GM21717 (cell line): Measurements from ENCODE around the gene ST7L.

ENCODE experiments used
- ATAC-seq: cut with Tn5 transposase; IDR thresholded peaks from one replicate; pipeline ENCODE4 v1.9.1; 2021; ENCODE audit warnings: mild to moderate bottlenecking, moderate library complexity; ENCODE audit not compliant: unreplicated experiment

ST7L gene

GRCh38 chr1:112518186-112518585, 100.8 kb downstream of the ST7L start:
- ATAC-seq, result no peak

- no peak for ATAC-seq
Observed at GRCh38 chr1:112517646-112518045, 101.3 kb downstream of the ST7L start.

- ATAC-seq, result no peak
Observed at GRCh38 chr1:112517231-112517630, 101.7 kb downstream of the ST7L start.

GRCh38 chr1:112516141-112516540, 102.8 kb downstream of the ST7L start:
- no peak for ATAC-seq

GRCh38 chr1:112515311-112516009, 103.5 kb downstream of the ST7L start:
- ATAC-seq, result no peak

GRCh38 chr1:112514901-112515300, 104.0 kb downstream of the ST7L start:
- ATAC-seq, result no peak

- ATAC-seq, result no peak
Observed at GRCh38 chr1:112513112-112513870, 105.7 kb downstream of the ST7L start.

- no peak for ATAC-seq
Observed at GRCh38 chr1:112511897-112512296, 107.0 kb downstream of the ST7L start.

- ATAC-seq, result no peak
Observed at GRCh38 chr1:112510340-112510739, 108.6 kb downstream of the ST7L start.

- ATAC-seq, result no peak
Observed at GRCh38 chr1:112509660-112510178, 109.2 kb downstream of the ST7L start.

- ATAC-seq, result no peak
Observed at GRCh38 chr1:112509005-112509659, 109.8 kb downstream of the ST7L start.

GRCh38 chr1:112508278-112509004, 110.5 kb downstream of the ST7L start, which contains the start of gene WNT2B:
WNT2B (plus strand) TSS chr1:112508965; CDS start chr1:112509263, 298 bp downstream.
- no peak for ATAC-seq

- no peak for ATAC-seq
Observed at GRCh38 chr1:112507921-112508277, 111.0 kb downstream of the ST7L start.

GRCh38 chr1:112507336-112507735, 111.6 kb downstream of the ST7L start:
- ATAC-seq, result no peak

- ATAC-seq, result no peak
Observed at GRCh38 chr1:112506731-112507130, 112.2 kb downstream of the ST7L start.

- no peak for ATAC-seq
Observed at GRCh38 chr1:112506306-112506705, 112.6 kb downstream of the ST7L start.

GRCh38 chr1:112505878-112506277, 113.1 kb downstream of the ST7L start:
- no peak for ATAC-seq

- ATAC-seq, result no peak
Observed at GRCh38 chr1:112505400-112505785, 113.5 kb downstream of the ST7L start.

GRCh38 chr1:112504661-112505399, 114.1 kb downstream of the ST7L start:
- ATAC-seq, result no peak

GRCh38 chr1:112504001-112504660, 114.8 kb downstream of the ST7L start:
- ATAC-seq, result no peak
